RCC 7860 (cell line): ENCODE data around the gene USP37.

Source experiments
- DNase-seq: peaks from one replicate; pipeline ENCODE4 v3.0.0-alpha.2; 2015; ENCODE audit warnings: low spot score
- FAIRE-seq: peaks from 2 replicates; lab custom pipeline; 2012; peaks lifted over from hg19 to GRCh38; lab: Jason Lieb, UNC

USP37 gene

GRCh38 chr2:218568190-218569037 is at the start of gene USP37, which contains the start of gene CNOT9:
Gene USP37, minus strand, starts transcription at chr2:218568351. Its CDS starts 9,698 bp downstream, at chr2:218558653.
Gene CNOT9, plus strand, starts transcription at chr2:218568839. Its CDS starts 116 bp downstream, at chr2:218568955.
- DNase-seq = peak; percentile 97
- FAIRE-seq = peak; percentile 81

- DNase-seq = no peak
- no peak for FAIRE-seq
These were observed 47.7 kb upstream of the USP37 start for GRCh38 chr2:218615868-218616315.

- DNase-seq = peak; percentile 43
- no peak for FAIRE-seq
These were observed 39.4 kb upstream of the USP37 start, which contains the start of gene PLCD4 for GRCh38 chr2:218607436-218608115. Gene PLCD4, plus strand, starts transcription at chr2:218607899. Its CDS starts 7,841 bp downstream, at chr2:218615740.

- FAIRE-seq (no peak), DNase-seq (no peak)
These were observed 37.3 kb upstream of the USP37 start for GRCh38 chr2:218605432-218605831.

- no peak for FAIRE-seq
- DNase-seq = no peak
These were observed 17.4 kb upstream of the USP37 start for GRCh38 chr2:218585541-218585940.

- no peak for FAIRE-seq
These were observed 16.1 kb upstream of the USP37 start for GRCh38 chr2:218583983-218584850.

GRCh38 chr2:218582076-218582475 is 13.9 kb upstream of the USP37 start:
- FAIRE-seq = peak; percentile 93
- peak; percentile 86 for DNase-seq

More at GRCh38 chr2:218583983-218584850, 16.1 kb upstream of the USP37 start:
- DNase-seq = no peak

- no peak for FAIRE-seq
These were observed 10.2 kb upstream of the USP37 start for GRCh38 chr2:218578272-218578877.

GRCh38 chr2:218577482-218578220 is 9.5 kb upstream of the USP37 start:
- FAIRE-seq (no peak), DNase-seq (no peak)

More at GRCh38 chr2:218578272-218578877, 10.2 kb upstream of the USP37 start:
- DNase-seq = no peak

GRCh38 chr2:218576854-218577253 is 8.7 kb upstream of the USP37 start:
- FAIRE-seq (no peak), DNase-seq (no peak)

GRCh38 chr2:218570850-218571249 is 2.7 kb upstream of the USP37 start:
- no peak for FAIRE-seq
- DNase-seq = no peak

GRCh38 chr2:218569661-218570500 is 1.7 kb upstream of the USP37 start:
- DNase-seq = peak; percentile 12
- no peak for FAIRE-seq

GRCh38 chr2:218569038-218569431 is 884 bp upstream of the USP37 start:
- DNase-seq (peak; percentile 54), FAIRE-seq (no peak)

GRCh38 chr2:218567797-218568189 is 358 bp downstream of the USP37 start:
- DNase-seq (no peak), FAIRE-seq (no peak)

GRCh38 chr2:218566296-218566695 is 1.9 kb downstream of the USP37 start:
- no peak for FAIRE-seq
- no peak for DNase-seq

- DNase-seq = no peak
- no peak for FAIRE-seq
These were observed 4.1 kb downstream of the USP37 start for GRCh38 chr2:218564056-218564455.

GRCh38 chr2:218558986-218559385 is 9.2 kb downstream of the USP37 start:
- DNase-seq (no peak), FAIRE-seq (no peak)

GRCh38 chr2:218557941-218558340 is 10.2 kb downstream of the USP37 start:
- FAIRE-seq (no peak), DNase-seq (no peak)

- FAIRE-seq = no peak
These were observed 12.6 kb downstream of the USP37 start for GRCh38 chr2:218555527-218555926.

More at GRCh38 chr2:218555527-218555926, 12.6 kb downstream of the USP37 start:
- DNase-seq = no peak
